SU-DHL-6 (cell line): Measurements from ENCODE around the gene TATDN2.

ENCODE experiments used
- H2AFZ ChIP-seq: fragments of 200-600 bp; sonication (generic); 2 replicates; pipeline ENCODE4 v1.6.1; 2014; ENCODE audit warnings: low read depth, mild to moderate bottlenecking, moderate library complexity, mixed read lengths, antibody characterized with exemption, low read length; ENCODE audit not compliant: severe bottlenecking
- H3F3A ChIP-seq: fragments of 200-600 bp; shearing (Covaris generic); 2 replicates; pipeline ENCODE4 v1.6.0; 2016; ENCODE audit warnings: antibody characterized with exemption, mild to moderate bottlenecking; ENCODE audit not compliant: insufficient read depth
- H3K27ac ChIP-seq: fragments of 200-600 bp; sonication (generic); 2 replicates; pipeline ENCODE4 v1.5.1; 2016; ENCODE audit warnings: low read depth, mild to moderate bottlenecking, low read length, moderate library complexity, mixed read lengths
- H3K27me3 ChIP-seq: fragments of 200-600 bp; sonication (generic), shearing (Covaris generic); 2 replicates; pipeline ENCODE4 v1.6.0; 2014; ENCODE audit warnings: mild to moderate bottlenecking, low read length
- H3K36me3 ChIP-seq: fragments of 200-600 bp; sonication (generic); 2 replicates; pipeline ENCODE4 v1.6.1; 2014; ENCODE audit warnings: mild to moderate bottlenecking, low read length, mixed read lengths
- H3K4me2 ChIP-seq: fragments of 300-600, 200-600 bp; shearing (Covaris generic), sonication (generic); 2 replicates; pipeline ENCODE4 v1.6.0; 2014; ENCODE audit warnings: low read length, low read depth, mild to moderate bottlenecking; ENCODE audit not compliant: poor library complexity, severe bottlenecking
- H3K4me3 ChIP-seq: fragments of 200-600 bp; sonication (generic); 2 replicates; pipeline ENCODE4 v1.5.1; 2014; ENCODE audit warnings: antibody characterized with exemption, low read length, mild to moderate bottlenecking, mixed read lengths; ENCODE audit not compliant: insufficient read depth, poor library complexity, severe bottlenecking
- H3K79me2 ChIP-seq: fragments of 200-600 bp; sonication (generic); 2 replicates; pipeline ENCODE4 v1.6.1; 2014; ENCODE audit warnings: mild to moderate bottlenecking, low read length, moderate library complexity; ENCODE audit not compliant: insufficient read depth
- H3K9ac ChIP-seq: fragments of 200-600 bp; sonication (generic); 2 replicates; pipeline ENCODE4 v1.7.0; 2014; ENCODE audit warnings: mild to moderate bottlenecking, low read length
- H3K9me2 ChIP-seq: fragments of 200-600 bp; sonication (generic); replicated peaks from 2 replicates; pipeline ENCODE4 v1.6.1; 2014; ENCODE audit warnings: low read length; ENCODE audit not compliant: insufficient read depth
- H3K9me3 ChIP-seq: fragments of 200-600 bp; sonication (generic); 2 replicates; pipeline ENCODE4 v1.6.1; 2014; ENCODE audit warnings: low read length, mixed read lengths; ENCODE audit not compliant: insufficient read depth
- H4K20me1 ChIP-seq: fragments of 200-600 bp; sonication (generic); 2 replicates; pipeline ENCODE4 v1.6.1; 2014; ENCODE audit warnings: low read depth, mild to moderate bottlenecking, antibody characterized with exemption, low read length, moderate library complexity, mixed read lengths
- EZH2phosphoT487 ChIP-seq: fragments of 200-600 bp; sonication (generic), shearing (Covaris generic); conservative IDR thresholded peaks from 2 replicates; pipeline ENCODE4 v1.6.1; 2018; ENCODE audit warnings: mild to moderate bottlenecking, antibody characterized with exemption, low read length, moderate library complexity, mixed read lengths
- TF ChIP-seq, protein P1 (sequence below): fragments of 200-600 bp; sonication (generic); IDR thresholded peaks from one replicate; pipeline ENCODE4 v1.5.1; 2017; ENCODE audit warnings: antibody characterized with exemption, mild to moderate bottlenecking, low read length, moderate library complexity; ENCODE audit not compliant: insufficient read depth, poor library complexity, severe bottlenecking

Gene TATDN2

DNA sequence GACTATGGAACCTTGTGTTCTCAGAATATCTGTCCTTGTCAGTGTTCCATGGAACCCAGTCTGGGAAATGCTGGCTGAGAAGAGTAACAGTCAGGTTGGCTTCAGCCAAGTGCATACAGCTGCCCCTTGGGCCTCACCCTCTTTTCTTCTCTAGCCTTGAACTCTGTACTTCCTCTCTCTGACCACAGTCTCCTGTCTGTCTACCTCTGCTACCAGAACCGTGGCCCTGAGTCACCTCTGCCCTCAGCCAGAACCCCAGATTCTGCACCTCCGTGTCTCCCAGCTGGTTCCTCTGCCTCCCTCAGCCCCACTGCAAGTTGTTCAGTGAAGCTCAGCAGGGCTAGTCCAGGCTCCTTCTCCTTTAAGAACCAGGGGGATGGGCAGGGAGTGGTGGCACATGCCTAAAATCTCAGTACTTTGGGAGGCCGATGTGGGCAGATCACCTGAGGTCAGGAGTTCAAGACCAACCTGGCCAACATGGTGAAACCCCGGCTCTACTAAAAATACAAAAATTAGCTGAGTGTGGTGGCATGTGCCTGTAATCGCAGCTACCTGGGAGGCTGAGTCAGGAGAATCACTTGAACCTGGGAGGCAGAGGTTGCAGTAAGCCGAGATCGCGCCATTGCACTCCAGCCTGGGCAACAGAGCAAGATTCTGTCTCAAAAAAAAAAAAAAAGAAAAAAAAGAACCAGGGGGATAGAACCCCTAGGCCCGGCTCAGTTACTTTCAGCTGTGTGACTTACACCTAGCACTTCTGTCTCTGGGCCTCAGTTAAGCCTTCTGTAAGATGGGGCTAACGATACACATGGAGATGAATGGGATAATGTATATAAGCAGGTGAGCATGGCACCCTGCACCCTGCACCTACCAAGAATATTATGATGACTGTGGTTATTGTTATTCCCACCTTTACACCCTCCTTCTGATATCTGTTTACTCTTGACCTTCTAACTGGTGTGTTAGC, 24.3 kb upstream of the TATDN2 start:
- Histone ChIP-seq H3K27me3 (no peaks in the 10 kb centered on the region), H3F3A (0 out of 2 replicates have a peak, but pooled peaks cover 7% of the 10 kb centered on the region), H3K9ac (no peak overlapping the region), H3K79me2 (no peaks in the 10 kb centered on the region), H3K9me2 (no peaks in the 10 kb centered on the region), H3K4me2 (no peak overlapping the region), H3K4me3 (no peak overlapping the region), H3K27ac (no peak overlapping the region), H2AFZ (no peak overlapping the region), H4K20me1 (no peaks in the 10 kb centered on the region), H3K9me3 (no peaks in the 10 kb centered on the region), H3K36me3 (no peaks in the 10 kb centered on the region)
- TF ChIP-seq EZH2phosphoT487 = no peak
- TF ChIP-seq, protein P1, sequence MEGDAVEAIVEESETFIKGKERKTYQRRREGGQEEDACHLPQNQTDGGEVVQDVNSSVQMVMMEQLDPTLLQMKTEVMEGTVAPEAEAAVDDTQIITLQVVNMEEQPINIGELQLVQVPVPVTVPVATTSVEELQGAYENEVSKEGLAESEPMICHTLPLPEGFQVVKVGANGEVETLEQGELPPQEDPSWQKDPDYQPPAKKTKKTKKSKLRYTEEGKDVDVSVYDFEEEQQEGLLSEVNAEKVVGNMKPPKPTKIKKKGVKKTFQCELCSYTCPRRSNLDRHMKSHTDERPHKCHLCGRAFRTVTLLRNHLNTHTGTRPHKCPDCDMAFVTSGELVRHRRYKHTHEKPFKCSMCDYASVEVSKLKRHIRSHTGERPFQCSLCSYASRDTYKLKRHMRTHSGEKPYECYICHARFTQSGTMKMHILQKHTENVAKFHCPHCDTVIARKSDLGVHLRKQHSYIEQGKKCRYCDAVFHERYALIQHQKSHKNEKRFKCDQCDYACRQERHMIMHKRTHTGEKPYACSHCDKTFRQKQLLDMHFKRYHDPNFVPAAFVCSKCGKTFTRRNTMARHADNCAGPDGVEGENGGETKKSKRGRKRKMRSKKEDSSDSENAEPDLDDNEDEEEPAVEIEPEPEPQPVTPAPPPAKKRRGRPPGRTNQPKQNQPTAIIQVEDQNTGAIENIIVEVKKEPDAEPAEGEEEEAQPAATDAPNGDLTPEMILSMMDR = no peak

DNA sequence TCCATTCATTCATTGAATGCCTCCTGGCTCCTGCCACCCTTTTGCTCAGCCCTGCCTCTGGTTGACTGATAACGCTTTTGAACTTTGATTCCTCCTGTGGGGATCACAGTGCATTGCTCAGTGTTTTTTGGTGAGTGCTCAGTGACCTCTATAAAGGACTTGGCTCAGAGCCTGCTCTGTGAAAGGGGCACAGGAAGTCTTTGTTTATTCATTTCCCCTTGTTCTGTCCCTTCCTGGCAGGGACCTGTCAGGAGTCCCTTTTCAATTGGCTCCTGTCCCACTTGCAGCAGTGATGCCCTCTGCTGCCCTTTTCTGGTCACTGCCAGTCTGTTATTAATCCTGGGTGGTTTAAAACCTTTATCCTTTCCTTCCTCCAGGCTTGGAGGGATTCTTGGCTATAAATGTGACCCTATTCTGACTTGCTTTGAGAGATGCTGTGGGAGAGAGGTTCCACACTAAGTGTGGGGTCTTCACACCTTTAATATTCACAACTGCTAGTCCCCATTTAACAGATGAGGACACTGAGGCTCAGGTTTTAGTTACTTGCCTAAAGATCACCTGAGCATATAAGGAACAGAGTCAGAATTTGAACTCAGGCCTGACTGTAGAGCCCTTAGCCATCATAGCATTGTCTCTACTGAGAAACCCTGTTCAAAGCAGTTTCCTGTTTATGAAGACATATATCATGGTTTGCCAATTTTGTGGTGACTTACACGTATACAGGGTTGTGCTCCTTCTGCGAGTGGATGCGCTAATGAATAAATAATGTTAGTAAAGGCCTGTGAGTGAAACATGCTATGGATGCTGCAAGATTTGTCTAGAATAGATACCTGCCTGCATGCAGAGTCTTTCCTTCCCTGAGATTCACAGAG, 23.2 kb upstream of the TATDN2 start:
- Histone ChIP-seq H3K9me2 (no peaks in the 10 kb centered on the region), H3K4me3 (no peak overlapping the region), H3K27me3 (no peaks in the 10 kb centered on the region), H3K4me2 (no peak overlapping the region), H3K9ac (no peak overlapping the region), H3F3A (0 out of 2 replicates have a peak, but pooled peaks cover 7% of the 10 kb centered on the region), H3K79me2 (no peaks in the 10 kb centered on the region), H3K9me3 (no peaks in the 10 kb centered on the region), H3K36me3 (no peaks in the 10 kb centered on the region), H4K20me1 (no peaks in the 10 kb centered on the region), H2AFZ (no peak overlapping the region), H3K27ac (no peak overlapping the region)
- no peak for TF ChIP-seq EZH2phosphoT487
- TF ChIP-seq, protein P1 = peak; percentile 70

DNA sequence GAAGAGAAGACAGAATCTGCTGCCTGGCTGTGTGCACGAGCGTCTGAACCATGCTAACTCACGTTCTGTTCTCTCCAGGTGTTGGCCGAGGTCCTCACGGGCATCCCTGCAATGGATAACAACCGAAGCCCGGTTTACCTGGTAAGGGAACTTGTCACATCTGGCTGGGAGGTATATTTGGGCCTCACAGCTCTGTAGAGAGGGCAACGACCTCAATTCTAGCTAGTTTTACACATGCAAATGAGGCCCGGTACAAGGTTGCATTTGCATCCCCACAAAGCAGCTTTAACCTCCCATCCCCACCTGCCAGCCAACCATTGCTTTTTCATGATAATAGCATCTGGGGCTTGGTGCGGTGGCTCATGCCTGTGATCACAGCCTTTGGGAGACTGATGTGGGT, 22.0 kb upstream of the TATDN2 start:
- Histone ChIP-seq H3K4me3 (no peak overlapping the region), H3K36me3 (no peaks in the 10 kb centered on the region), H3K27ac (0 out of 2 replicates have a peak overlapping the region, but pooled peaks have one; percentile 17)

More for the DNA sequence above, 22.0 kb upstream of the TATDN2 start:
- no peaks in the 10 kb centered on the region for H3K9me3 ChIP-seq
- no peaks in the 10 kb centered on the region for H3K27me3 ChIP-seq
- no peaks in the 10 kb centered on the region for H3K79me2 ChIP-seq
- TF ChIP-seq, protein P1 = no peak
- TF ChIP-seq EZH2phosphoT487 = no peak
- no peaks in the 10 kb centered on the region for H4K20me1 ChIP-seq
- H3K9ac ChIP-seq = no peak overlapping the region
- H3K9me2 ChIP-seq = no peaks in the 10 kb centered on the region
- H3K4me2 ChIP-seq = peak overlapping the region; percentile 21
- 0 out of 2 replicates have a peak, but pooled peaks cover 7% of the 10 kb centered on the region for H3F3A ChIP-seq
- peak overlapping the region; percentile 3 for H2AFZ ChIP-seq
